Activated naive CD4-positive, alpha-beta T cell treated with anti-CD3 and anti-CD28 coated beads for 36 hours (primary cell): ENCODE results near the gene SGK2. TPM values are rescaled to one million over a fixed set of nuclear protein-coding genes. Genes with fewer than 3 reads are reported as not detected.
"Not testable (repeated sequence)": the region's sequence is repeated elsewhere in the genome, so short reads cannot be mapped to it uniquely, and the experiment has no call there.

Source experiments
- CTCF ChIA-PET: fragments of 350-600 bp; sonication (Branson Sonifier 250); formaldehyde crosslinking; loops from one replicate; lab custom pipeline; 2021; ENCODE audit warnings: antibody characterized with exemption; lab: Charles Lee
- DNase-seq: peaks from one replicate; pipeline ENCODE4 v3.0.0-alpha.2; 2020
- H3K27ac Mint-ChIP-seq: one replicate; pipeline ENCODE4 v1.8.0; 2021; ENCODE audit warnings: mild to moderate bottlenecking, mixed read lengths
- H3K27me3 Mint-ChIP-seq: one replicate; pipeline ENCODE4 v1.8.0; 2021; ENCODE audit warnings: low read depth, mixed read lengths
- H3K36me3 Mint-ChIP-seq: one replicate; pipeline ENCODE4 v1.8.0; 2021; ENCODE audit warnings: low read depth, mixed read lengths
- H3K4me1 Mint-ChIP-seq: one replicate; pipeline ENCODE4 v1.8.0; 2021; ENCODE audit warnings: low read depth, mixed read lengths
- H3K4me3 Mint-ChIP-seq: one replicate; pipeline ENCODE4 v1.8.0; 2021; ENCODE audit warnings: mild to moderate bottlenecking, moderate library complexity, mixed read lengths
- H3K9me3 Mint-ChIP-seq: one replicate; pipeline ENCODE4 v1.8.0; 2021; ENCODE audit warnings: mixed read lengths
- intact Hi-C: fragments of 100-400 bp; cut with micrococcal nuclease; formaldehyde crosslinking; loops from one replicate; pipeline ENCODE4 v1.15.1; 2023
- total RNA-seq, 2 experiments: library from RNA; stranded (reverse); gene quantifications; one replicate each; pipeline ENCODE4 v1.2.3, GENCODE V29; 2021

Gene SGK2
- total RNA-seq, 2 experiments from 2014 or later: 0.27 to 0.60 TPM

GRCh38 chr20:43569282-43569681 is 10.5 kb downstream of the SGK2 start:
- CTCF ChIA-PET: interaction anchor here (1.2 kb wide), 1 partner anchor 33 kb away, joined by 3 read pairs; no protein-coding TSS in a partner anchor
- no peak for DNase-seq
- H3K27ac Mint-ChIP-seq: no peak overlapping the region
- H3K27me3 Mint-ChIP-seq: no peaks in the 10 kb centered on the region
- intact Hi-C loops: no loop called here
- no peaks in the 10 kb centered on the region for H3K9me3 Mint-ChIP-seq
- no peak overlapping the region for H3K4me3 Mint-ChIP-seq
- no peaks in the 10 kb centered on the region for H3K4me1 Mint-ChIP-seq
- no peaks in the 10 kb centered on the region for H3K36me3 Mint-ChIP-seq

GRCh38 chr20:43570496-43570895 is 11.7 kb downstream of the SGK2 start:
- H3K4me3 Mint-ChIP-seq: no peak overlapping the region
- no peak overlapping the region for H3K27ac Mint-ChIP-seq
- CTCF ChIA-PET: interaction anchor here (1.2 kb wide), 1 partner anchor 34 kb away, joined by 3 read pairs; no protein-coding TSS in a partner anchor
- DNase-seq: no peak
- H3K36me3 Mint-ChIP-seq: no peaks in the 10 kb centered on the region
- H3K4me1 Mint-ChIP-seq: no peaks in the 10 kb centered on the region
- no peaks in the 10 kb centered on the region for H3K27me3 Mint-ChIP-seq
- intact Hi-C loops: no loop called here
- H3K9me3 Mint-ChIP-seq: no peaks in the 10 kb centered on the region

- Mint-ChIP-seq H3K4me1 (no peaks in the 10 kb centered on the region), H3K36me3 (no peaks in the 10 kb centered on the region), H3K9me3 (no peaks in the 10 kb centered on the region), H3K27ac (no peak overlapping the region), H3K4me3 (no peak overlapping the region), H3K27me3 (no peaks in the 10 kb centered on the region)
- intact Hi-C loops: no loop called here
- no peak for DNase-seq
- CTCF ChIA-PET: interaction anchor here (0.9 kb wide), 1 partner anchor 11 kb away, joined by 3 read pairs; no protein-coding TSS in a partner anchor
Observed at GRCh38 chr20:43571310-43571709, 12.5 kb downstream of the SGK2 start.

- Mint-ChIP-seq H3K27me3 (no peaks in the 10 kb centered on the region), H3K36me3 (no peaks in the 10 kb centered on the region), H3K4me3 (no peak overlapping the region), H3K27ac (no peak overlapping the region), H3K4me1 (no peaks in the 10 kb centered on the region), H3K9me3 (no peaks in the 10 kb centered on the region)
- intact Hi-C loops: no loop called here
- CTCF ChIA-PET: interaction anchor here (0.9 kb wide), 1 partner anchor 11 kb away, joined by 3 read pairs; no protein-coding TSS in a partner anchor
- DNase-seq: no peak
Observed at GRCh38 chr20:43571771-43572170, 12.9 kb downstream of the SGK2 start.

- Mint-ChIP-seq H3K9me3 (no peaks in the 10 kb centered on the region), H3K4me3 (no peak overlapping the region), H3K4me1 (no peaks in the 10 kb centered on the region), H3K36me3 (no peaks in the 10 kb centered on the region), H3K27me3 (no peaks in the 10 kb centered on the region), H3K27ac (no peak overlapping the region)
- CTCF ChIA-PET: no interaction called here
- intact Hi-C loops: no loop called here
- DNase-seq: no peak
Observed at GRCh38 chr20:43572891-43573290, 14.1 kb downstream of the SGK2 start.

GRCh38 chr20:43576108-43576507 is 17.3 kb downstream of the SGK2 start:
- no peak overlapping the region for H3K4me3 Mint-ChIP-seq

GRCh38 chr20:43579861-43580793 is 21.3 kb downstream of the SGK2 start:
- no peaks in the 10 kb centered on the region for H3K36me3 Mint-ChIP-seq
- H3K4me3 Mint-ChIP-seq: no peak overlapping the region
- no peak for DNase-seq
- CTCF ChIA-PET: no interaction called here
- no peaks in the 10 kb centered on the region for H3K4me1 Mint-ChIP-seq
- intact Hi-C loops: no loop called here
- H3K27me3 Mint-ChIP-seq: no peaks in the 10 kb centered on the region
- H3K9me3 Mint-ChIP-seq: no peaks in the 10 kb centered on the region
- no peak overlapping the region for H3K27ac Mint-ChIP-seq

More at GRCh38 chr20:43576108-43576507, 17.3 kb downstream of the SGK2 start:
- DNase-seq: no peak
- intact Hi-C loops: no loop called here
- no peaks in the 10 kb centered on the region for H3K9me3 Mint-ChIP-seq
- H3K4me1 Mint-ChIP-seq: no peaks in the 10 kb centered on the region
- H3K36me3 Mint-ChIP-seq: no peaks in the 10 kb centered on the region
- CTCF ChIA-PET: no interaction called here
- H3K27me3 Mint-ChIP-seq: no peaks in the 10 kb centered on the region
- no peak overlapping the region for H3K27ac Mint-ChIP-seq

GRCh38 chr20:43583133-43583864 is 24.5 kb downstream of the SGK2 start:
- Mint-ChIP-seq H3K4me3 (no peak overlapping the region), H3K36me3 (no peaks in the 10 kb centered on the region), H3K27me3 (no peaks in the 10 kb centered on the region), H3K9me3 (no peaks in the 10 kb centered on the region), H3K4me1 (no peaks in the 10 kb centered on the region), H3K27ac (no peak overlapping the region)
- CTCF ChIA-PET: interaction anchor here (0.5 to 1.5 kb wide), 4 partner anchors 12 to 89 kb away, joined by 3 to 5 read pairs (median 4); no protein-coding TSS in a partner anchor
- no peak for DNase-seq
- intact Hi-C loops: no loop called here

- CTCF ChIA-PET: no interaction called here
- Mint-ChIP-seq H3K4me1 (no peaks in the 10 kb centered on the region), H3K27me3 (no peaks in the 10 kb centered on the region), H3K4me3 (no peak overlapping the region), H3K9me3 (no peaks in the 10 kb centered on the region), H3K36me3 (no peaks in the 10 kb centered on the region), H3K27ac (no peak overlapping the region)
- intact Hi-C loops: no loop called here
- DNase-seq: no peak
Observed at GRCh38 chr20:43583982-43584432, 25.2 kb downstream of the SGK2 start.

GRCh38 chr20:43584448-43585136 is 25.8 kb downstream of the SGK2 start:
- DNase-seq: no peak
- intact Hi-C loops: no loop called here
- CTCF ChIA-PET: no interaction called here
- Mint-ChIP-seq H3K27me3 (no peaks in the 10 kb centered on the region), H3K36me3 (no peaks in the 10 kb centered on the region), H3K9me3 (no peaks in the 10 kb centered on the region), H3K4me3 (no peak overlapping the region), H3K27ac (no peak overlapping the region), H3K4me1 (peaks cover under 1% of the 10 kb centered on the region)

- CTCF ChIA-PET: interaction anchor here (0.5 to 1.3 kb wide), 2 partner anchors 48 to 545 kb away, joined by 3 read pairs; no protein-coding TSS in a partner anchor
- no peak for DNase-seq
- Mint-ChIP-seq H3K4me1 (peaks cover 11% of the 10 kb centered on the region), H3K27ac (no peak overlapping the region), H3K36me3 (no peaks in the 10 kb centered on the region), H3K4me3 (no peak overlapping the region), H3K27me3 (no peaks in the 10 kb centered on the region), H3K9me3 (no peaks in the 10 kb centered on the region)
- intact Hi-C loops: no loop called here
Observed at GRCh38 chr20:43586641-43587040, 27.8 kb downstream of the SGK2 start.

- peaks cover 13% of the 10 kb centered on the region for H3K4me1 Mint-ChIP-seq
- intact Hi-C loops, DNase-seq, H3K9me3 Mint-ChIP-seq, H3K27ac Mint-ChIP-seq, CTCF ChIA-PET, H3K36me3 Mint-ChIP-seq, H3K4me3 Mint-ChIP-seq, H3K27me3 Mint-ChIP-seq: not testable (repeated sequence)
Observed at GRCh38 chr20:43588526-43588925, 29.7 kb downstream of the SGK2 start.
